WTC11 (cell line): Measurements from ENCODE around the gene TGM2. TPM values are rescaled to one million over a fixed set of nuclear protein-coding genes. Genes with fewer than 3 reads are reported as not detected.

ENCODE experiments used
- ATAC-seq: fragments of 200-7000 bp; cut with Tn5 transposase; 2 replicates; pipeline ENCODE4 v1.10.0; 2021; ENCODE audit warnings: mild to moderate bottlenecking, moderate library complexity
- CTCF ChIA-PET: fragments of 300-600 bp; sonication (Branson Sonifier 250); formaldehyde crosslinking; loops from one replicate; lab custom pipeline; 2021; ENCODE audit warnings: antibody characterized with exemption; lab: Charles Lee
- POLR2A ChIA-PET: fragments of 350-600 bp; sonication (Branson Sonifier 250); formaldehyde crosslinking; loops from one replicate; lab custom pipeline; 2021; ENCODE audit warnings: antibody characterized with exemption; lab: Charles Lee
- DNase-seq: peaks from one replicate; pipeline ENCODE4 v3.0.0; 2021; ENCODE audit warnings: low spot score
- H3K27ac Mint-ChIP-seq: 2 replicates; pipeline ENCODE4 v1.8.0; 2021; ENCODE audit warnings: mixed read lengths
- H3K27me3 Mint-ChIP-seq: 2 replicates; pipeline ENCODE4 v1.8.0; 2021; ENCODE audit warnings: low read depth, mild to moderate bottlenecking, moderate library complexity, mixed read lengths
- H3K36me3 Mint-ChIP-seq: 2 replicates; pipeline ENCODE4 v1.8.0; 2021; ENCODE audit warnings: mixed read lengths
- H3K4me1 Mint-ChIP-seq: 2 replicates; pipeline ENCODE4 v1.8.0; 2022; ENCODE audit warnings: mixed read lengths
- H3K4me3 Mint-ChIP-seq: 2 replicates; pipeline ENCODE4 v1.8.0; 2021; ENCODE audit warnings: mild to moderate bottlenecking, moderate library complexity, mixed read lengths
- H3K9me3 Mint-ChIP-seq: 2 replicates; pipeline ENCODE4 v1.8.0; 2021; ENCODE audit warnings: mixed read lengths
- NFATC4 ChIP-seq: fragments of 250-450 bp; sonication (Bioruptor Pico); IDR thresholded peaks from 2 replicates; pipeline ENCODE4 v1.9.0; 2021; ENCODE audit warnings: mild to moderate bottlenecking
- PRDM15 ChIP-seq: sonication (generic); formaldehyde crosslinking; IDR thresholded peaks from 2 replicates; pipeline ENCODE4 v1.8.0; 2022; ENCODE audit warnings: missing genetic modification reagents
- SMAD4 ChIP-seq: sonication (generic); formaldehyde crosslinking; IDR thresholded peaks from 2 replicates; pipeline ENCODE4 v1.8.0; 2022; ENCODE audit warnings: mild to moderate bottlenecking, missing genetic modification reagents
- ZNF416 ChIP-seq: fragments of 250-450 bp; sonication (Bioruptor Pico); IDR thresholded peaks from 2 replicates; pipeline ENCODE4 v1.9.0; 2021; ENCODE audit warnings: mild to moderate bottlenecking, inconsistent platforms
- ZNF671 ChIP-seq: fragments of 250-450 bp; sonication (Bioruptor Pico); IDR thresholded peaks from 2 replicates; pipeline ENCODE4 v1.8.0; 2021; ENCODE audit warnings: mild to moderate bottlenecking
- total RNA-seq: library from RNA; stranded (reverse); gene quantifications from 3 replicates; pipeline ENCODE4 v1.2.3, GENCODE V29; 2021
- TF ChIP-seq, protein P1 (sequence below): sonication (generic); formaldehyde crosslinking; IDR thresholded peaks from 2 replicates; pipeline ENCODE4 v1.8.0; 2023; ENCODE audit warnings: missing genetic modification reagents, mild to moderate bottlenecking, borderline replicate concordance
- TF ChIP-seq, protein P2 (sequence below): sonication (generic); formaldehyde crosslinking; IDR thresholded peaks from 2 replicates; pipeline ENCODE4 v1.8.1; 2023; ENCODE audit warnings: mild to moderate bottlenecking, moderate library complexity, missing genetic modification reagents
- TF ChIP-seq, protein P3 (sequence below): fragments of 250-450 bp; sonication (Bioruptor Pico); IDR thresholded peaks from 2 replicates; pipeline ENCODE4 v1.8.0; 2021; ENCODE audit warnings: mild to moderate bottlenecking

TGM2 gene
- total RNA-seq, 1 experiment from 2014 or later = 1.5 TPM

DNA sequence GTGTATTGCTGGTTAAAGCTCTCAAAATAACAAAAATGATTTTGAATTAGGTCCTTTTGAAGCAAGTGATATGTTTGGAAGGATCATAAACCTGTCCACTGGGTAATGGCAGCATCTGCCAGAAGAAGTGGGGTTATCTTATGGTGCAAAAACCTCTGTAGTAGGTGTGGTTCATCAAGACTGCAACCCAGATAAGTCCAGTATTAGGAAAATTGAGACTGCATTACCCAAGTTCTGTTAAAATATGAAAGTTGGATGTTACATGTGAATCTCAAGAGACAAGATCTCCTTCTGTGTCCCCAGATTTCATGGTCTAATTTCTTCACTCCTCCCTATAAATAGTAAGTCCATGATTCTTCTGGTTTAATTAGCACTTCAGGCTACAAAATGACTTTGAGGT is 72.2 kb downstream of the TGM2 start:
- POLR2A ChIA-PET = no interaction called here
- Mint-ChIP-seq H3K27ac (no peak overlapping the region), H3K4me3 (no peak overlapping the region), H3K27me3 (no peaks in the 10 kb centered on the region), H3K36me3 (peaks cover 17% of the 10 kb centered on the region), H3K9me3 (no peaks in the 10 kb centered on the region), H3K4me1 (no peaks in the 10 kb centered on the region)
- ATAC-seq = no peak
- DNase-seq = no peak
- CTCF ChIA-PET = interaction anchor here (1.1 kb wide), 1 partner anchor 529 kb away, joined by 4 read pairs; no protein-coding TSS in a partner anchor
- no peak for TF ChIP-seq ZNF671 (CRISPR knock-in tag)
- TF ChIP-seq, protein P1, sequence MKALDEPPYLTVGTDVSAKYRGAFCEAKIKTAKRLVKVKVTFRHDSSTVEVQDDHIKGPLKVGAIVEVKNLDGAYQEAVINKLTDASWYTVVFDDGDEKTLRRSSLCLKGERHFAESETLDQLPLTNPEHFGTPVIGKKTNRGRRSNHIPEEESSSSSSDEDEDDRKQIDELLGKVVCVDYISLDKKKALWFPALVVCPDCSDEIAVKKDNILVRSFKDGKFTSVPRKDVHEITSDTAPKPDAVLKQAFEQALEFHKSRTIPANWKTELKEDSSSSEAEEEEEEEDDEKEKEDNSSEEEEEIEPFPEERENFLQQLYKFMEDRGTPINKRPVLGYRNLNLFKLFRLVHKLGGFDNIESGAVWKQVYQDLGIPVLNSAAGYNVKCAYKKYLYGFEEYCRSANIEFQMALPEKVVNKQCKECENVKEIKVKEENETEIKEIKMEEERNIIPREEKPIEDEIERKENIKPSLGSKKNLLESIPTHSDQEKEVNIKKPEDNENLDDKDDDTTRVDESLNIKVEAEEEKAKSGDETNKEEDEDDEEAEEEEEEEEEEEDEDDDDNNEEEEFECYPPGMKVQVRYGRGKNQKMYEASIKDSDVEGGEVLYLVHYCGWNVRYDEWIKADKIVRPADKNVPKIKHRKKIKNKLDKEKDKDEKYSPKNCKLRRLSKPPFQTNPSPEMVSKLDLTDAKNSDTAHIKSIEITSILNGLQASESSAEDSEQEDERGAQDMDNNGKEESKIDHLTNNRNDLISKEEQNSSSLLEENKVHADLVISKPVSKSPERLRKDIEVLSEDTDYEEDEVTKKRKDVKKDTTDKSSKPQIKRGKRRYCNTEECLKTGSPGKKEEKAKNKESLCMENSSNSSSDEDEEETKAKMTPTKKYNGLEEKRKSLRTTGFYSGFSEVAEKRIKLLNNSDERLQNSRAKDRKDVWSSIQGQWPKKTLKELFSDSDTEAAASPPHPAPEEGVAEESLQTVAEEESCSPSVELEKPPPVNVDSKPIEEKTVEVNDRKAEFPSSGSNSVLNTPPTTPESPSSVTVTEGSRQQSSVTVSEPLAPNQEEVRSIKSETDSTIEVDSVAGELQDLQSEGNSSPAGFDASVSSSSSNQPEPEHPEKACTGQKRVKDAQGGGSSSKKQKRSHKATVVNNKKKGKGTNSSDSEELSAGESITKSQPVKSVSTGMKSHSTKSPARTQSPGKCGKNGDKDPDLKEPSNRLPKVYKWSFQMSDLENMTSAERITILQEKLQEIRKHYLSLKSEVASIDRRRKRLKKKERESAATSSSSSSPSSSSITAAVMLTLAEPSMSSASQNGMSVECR = no peak

DNA sequence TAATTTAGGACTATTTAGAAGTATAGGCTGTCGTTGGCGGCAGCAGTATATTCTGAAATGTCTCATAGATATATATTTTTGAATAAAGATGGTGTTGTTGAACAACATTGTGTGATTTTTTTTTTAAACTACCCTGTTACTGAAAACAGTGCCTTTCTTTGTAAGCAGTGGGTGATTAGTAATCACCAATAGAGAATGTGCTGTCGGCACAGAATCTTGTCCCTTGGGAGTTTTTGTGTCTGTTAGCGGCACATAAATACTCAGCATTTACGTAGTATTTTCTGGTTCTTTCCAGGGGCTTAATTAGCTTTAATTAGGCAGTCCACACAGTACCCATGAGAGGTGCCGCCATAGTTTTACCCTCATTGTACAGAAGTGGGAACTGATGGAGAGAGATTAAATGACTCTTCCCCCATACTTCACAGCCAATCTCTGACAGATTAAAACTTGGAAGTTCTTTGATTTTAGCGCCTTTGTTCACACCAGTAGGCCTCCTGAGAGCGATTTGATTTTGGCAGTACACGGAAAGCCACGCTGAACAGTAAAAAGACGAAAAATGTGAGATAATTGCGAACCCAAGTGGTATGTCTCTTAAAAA is 72.7 kb downstream of the TGM2 start:
- Mint-ChIP-seq H3K27ac (no peak overlapping the region), H3K4me3 (no peak overlapping the region), H3K9me3 (no peaks in the 10 kb centered on the region)

More for the DNA sequence above, 72.7 kb downstream of the TGM2 start:
- H3K27me3 Mint-ChIP-seq = no peaks in the 10 kb centered on the region
- ChIA-PET CTCF (no interaction called here), POLR2A (no interaction called here)
- no peak for DNase-seq
- no peak for ATAC-seq
- no peaks in the 10 kb centered on the region for H3K4me1 Mint-ChIP-seq
- TF ChIP-seq, protein P2, sequence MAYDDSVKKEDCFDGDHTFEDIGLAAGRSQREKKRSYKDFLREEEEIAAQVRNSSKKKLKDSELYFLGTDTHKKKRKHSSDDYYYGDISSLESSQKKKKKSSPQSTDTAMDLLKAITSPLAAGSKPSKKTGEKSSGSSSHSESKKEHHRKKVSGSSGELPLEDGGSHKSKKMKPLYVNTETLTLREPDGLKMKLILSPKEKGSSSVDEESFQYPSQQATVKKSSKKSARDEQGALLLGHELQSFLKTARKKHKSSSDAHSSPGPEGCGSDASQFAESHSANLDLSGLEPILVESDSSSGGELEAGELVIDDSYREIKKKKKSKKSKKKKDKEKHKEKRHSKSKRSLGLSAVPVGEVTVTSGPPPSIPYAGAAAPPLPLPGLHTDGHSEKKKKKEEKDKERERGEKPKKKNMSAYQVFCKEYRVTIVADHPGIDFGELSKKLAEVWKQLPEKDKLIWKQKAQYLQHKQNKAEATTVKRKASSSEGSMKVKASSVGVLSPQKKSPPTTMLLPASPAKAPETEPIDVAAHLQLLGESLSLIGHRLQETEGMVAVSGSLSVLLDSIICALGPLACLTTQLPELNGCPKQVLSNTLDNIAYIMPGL (CRISPR knock-in tag) = no peak
- TF ChIP-seq, protein P3, sequence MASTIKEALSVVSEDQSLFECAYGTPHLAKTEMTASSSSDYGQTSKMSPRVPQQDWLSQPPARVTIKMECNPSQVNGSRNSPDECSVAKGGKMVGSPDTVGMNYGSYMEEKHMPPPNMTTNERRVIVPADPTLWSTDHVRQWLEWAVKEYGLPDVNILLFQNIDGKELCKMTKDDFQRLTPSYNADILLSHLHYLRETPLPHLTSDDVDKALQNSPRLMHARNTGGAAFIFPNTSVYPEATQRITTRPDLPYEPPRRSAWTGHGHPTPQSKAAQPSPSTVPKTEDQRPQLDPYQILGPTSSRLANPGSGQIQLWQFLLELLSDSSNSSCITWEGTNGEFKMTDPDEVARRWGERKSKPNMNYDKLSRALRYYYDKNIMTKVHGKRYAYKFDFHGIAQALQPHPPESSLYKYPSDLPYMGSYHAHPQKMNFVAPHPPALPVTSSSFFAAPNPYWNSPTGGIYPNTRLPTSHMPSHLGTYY (CRISPR knock-in tag) = no peak
- TF ChIP-seq PRDM15 (CRISPR knock-in tag) = no peak
- TF ChIP-seq ZNF416 = no peak
- TF ChIP-seq NFATC4 (CRISPR knock-in tag) = no peak
- no peak for TF ChIP-seq SMAD4
- peaks cover 22% of the 10 kb centered on the region for H3K36me3 Mint-ChIP-seq
